GM03348 (cell line): ENCODE data around the gene CMIP.

Experiments
- DNase-seq: peaks from one replicate; pipeline ENCODE4 v3.0.0; 2012; ENCODE audit warnings: low spot score

CMIP gene

DNA sequence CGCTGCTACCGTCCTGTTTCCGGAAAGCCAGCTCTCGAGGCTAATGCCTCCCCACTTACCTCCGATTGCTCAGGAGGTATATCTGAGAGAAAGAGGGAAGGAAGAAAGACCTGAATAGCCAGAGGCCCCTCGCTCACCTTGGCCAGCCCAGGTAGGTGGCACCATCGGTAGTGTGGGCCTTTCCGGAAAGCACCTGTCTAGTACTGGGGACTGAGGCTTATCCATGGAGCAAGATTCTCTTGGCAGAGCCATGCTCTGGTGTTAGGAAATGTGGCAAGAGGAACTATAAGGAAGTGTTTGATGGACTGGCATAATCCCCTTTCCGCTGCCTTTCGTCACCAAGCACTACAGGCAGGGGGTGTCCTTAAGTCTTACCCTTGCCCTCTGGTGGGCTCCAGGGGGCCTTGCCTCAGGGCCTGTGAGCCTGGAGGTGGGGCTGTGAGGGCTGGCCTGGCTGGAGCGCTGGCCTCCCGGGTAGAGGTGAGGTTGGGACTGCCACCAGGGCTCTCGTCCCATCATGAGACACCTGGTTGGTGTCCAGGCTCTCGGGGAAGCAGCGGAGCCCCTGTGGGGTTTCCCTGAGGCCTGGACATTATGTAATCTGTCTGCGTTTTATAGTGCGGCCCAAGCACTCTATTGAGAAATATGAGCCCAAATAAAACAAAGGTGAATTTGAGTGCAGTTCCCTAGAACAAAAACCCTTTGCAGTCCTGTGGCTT lies 2.9 kb downstream of the CMIP start:
- DNase-seq: no peak

DNA sequence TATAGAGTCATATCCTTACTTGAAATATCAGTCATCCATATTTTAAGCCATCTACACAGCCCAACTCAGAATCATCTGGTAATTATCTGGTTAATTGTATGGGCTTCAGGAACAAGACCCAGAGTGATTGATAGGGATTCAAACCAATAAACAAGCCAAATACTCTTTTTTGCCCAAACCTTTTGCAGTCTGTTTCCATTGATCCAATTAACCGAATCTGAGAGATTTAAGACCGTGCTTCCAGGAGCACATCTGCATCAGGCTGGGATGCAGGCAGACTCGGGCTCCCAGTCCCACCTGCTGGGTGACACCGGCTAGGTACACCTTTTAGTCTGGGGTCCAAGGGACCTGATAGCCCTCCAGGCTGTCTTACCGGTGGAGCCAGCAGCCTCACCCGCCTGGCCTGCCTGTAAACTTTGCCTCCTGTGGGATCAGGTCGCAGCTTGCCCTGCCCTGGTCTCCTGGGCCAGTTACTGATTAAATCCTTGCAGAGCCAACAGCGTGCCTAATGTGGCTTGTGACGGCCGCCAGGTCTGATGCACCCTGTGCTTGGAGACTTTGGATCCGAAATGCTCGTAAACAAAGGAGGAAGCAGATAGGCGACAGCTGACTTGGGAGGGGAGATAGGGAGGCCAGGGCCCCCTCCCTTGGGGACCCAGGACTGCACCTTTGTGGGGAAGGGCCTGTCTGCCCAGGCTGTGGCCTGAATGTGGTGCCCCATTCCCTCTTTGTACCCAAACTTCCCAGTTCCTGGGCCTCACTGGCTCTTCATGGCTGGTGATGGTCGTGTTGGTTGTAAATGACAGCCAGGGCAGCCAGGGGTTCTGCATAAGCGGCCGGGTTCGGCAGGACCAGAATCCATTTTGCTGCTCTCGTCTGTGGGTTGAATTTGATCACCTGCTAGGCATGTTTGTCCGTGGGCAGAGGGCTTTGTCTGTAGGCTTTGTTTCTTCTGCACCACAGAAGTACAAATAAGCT lies 3.8 kb downstream of the CMIP start:
- DNase-seq: no peak

DNA sequence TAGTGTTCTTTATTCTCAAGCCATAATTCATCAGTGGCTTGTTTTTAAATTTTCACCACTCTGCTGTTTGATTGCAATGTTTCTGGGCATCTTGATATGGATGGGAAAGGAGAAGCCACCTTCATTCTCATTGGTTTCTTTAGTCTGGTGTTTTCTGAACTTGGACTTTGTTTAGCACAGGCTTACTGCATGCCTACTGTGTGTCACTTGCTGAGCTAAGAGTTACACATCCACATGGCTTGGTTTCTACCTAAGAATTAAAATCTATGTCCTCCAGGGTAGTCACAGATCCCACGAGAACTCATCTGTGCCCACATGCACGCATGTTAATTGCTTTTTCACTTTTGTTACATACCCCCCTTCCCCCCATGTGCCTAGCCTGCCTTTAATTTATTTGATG lies 4.6 kb downstream of the CMIP start:
- DNase-seq: no peak

DNA sequence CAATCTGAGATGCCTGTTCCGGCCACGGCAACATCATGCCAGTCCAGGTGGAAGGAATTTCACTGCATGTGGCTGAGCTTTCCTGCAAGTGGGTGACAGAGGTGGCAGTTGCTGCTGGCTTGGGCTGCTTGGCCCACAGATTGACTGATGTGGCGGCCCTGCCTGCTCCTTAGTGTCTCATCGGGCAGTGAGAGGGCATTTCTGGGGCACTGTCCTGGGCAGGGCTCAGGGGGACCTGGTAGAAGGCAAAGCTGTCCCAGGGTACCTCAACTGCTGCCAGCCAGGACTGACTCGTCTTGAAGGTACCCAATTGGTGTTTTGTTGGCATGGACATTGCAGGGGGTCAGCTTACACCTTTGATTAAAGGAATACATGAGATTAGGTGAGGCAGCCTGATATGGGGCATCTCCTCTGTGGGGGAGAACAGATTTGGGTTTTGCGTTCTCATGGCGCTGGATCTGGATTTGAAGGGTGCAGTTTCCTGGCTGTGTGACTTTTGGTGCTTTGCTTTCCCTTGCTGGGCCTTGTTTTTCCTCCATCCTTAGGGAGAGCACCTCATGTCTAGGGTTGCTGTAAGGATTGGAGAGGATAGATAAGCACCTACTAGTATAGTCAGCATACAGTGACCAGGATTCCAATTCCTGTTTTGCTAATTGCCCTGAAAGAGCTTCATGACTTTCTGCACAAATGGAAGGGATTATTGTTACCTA lies 5.4 kb downstream of the CMIP start:
- DNase-seq: no peak

DNA sequence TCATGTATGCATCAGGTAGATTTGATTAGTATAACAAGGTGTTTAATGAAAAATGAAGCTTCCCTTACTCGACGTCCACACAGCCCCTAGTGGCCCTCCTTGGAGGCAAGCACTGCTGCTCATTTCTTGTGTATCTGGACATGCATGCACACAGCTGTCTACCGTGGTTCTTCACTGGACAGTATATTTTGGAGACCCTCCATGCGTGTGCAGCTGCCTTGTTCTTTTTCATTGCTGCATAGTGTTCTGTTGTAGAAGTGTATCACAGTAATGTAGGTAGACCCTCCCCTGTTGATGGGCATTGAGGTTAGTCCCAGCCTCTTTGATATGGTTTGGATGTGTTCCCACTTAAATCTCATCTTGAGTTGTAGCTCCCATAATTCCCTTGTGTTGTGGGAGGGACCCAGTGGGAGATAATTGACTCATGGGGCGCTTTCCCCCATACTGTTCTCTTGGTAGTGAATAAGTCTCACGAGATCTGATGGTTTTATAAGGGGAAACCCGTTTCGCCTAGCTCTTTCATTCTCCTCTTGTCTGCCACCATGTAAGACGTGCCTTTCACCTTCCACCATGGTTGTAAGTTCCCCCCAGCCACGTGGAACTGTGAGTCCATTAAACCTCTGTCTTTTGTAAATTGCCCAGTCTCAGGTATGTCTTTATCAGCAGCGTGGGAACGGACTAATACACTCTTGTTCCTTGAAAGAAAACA lies 6.3 kb downstream of the CMIP start:
- no peak for DNase-seq

DNA sequence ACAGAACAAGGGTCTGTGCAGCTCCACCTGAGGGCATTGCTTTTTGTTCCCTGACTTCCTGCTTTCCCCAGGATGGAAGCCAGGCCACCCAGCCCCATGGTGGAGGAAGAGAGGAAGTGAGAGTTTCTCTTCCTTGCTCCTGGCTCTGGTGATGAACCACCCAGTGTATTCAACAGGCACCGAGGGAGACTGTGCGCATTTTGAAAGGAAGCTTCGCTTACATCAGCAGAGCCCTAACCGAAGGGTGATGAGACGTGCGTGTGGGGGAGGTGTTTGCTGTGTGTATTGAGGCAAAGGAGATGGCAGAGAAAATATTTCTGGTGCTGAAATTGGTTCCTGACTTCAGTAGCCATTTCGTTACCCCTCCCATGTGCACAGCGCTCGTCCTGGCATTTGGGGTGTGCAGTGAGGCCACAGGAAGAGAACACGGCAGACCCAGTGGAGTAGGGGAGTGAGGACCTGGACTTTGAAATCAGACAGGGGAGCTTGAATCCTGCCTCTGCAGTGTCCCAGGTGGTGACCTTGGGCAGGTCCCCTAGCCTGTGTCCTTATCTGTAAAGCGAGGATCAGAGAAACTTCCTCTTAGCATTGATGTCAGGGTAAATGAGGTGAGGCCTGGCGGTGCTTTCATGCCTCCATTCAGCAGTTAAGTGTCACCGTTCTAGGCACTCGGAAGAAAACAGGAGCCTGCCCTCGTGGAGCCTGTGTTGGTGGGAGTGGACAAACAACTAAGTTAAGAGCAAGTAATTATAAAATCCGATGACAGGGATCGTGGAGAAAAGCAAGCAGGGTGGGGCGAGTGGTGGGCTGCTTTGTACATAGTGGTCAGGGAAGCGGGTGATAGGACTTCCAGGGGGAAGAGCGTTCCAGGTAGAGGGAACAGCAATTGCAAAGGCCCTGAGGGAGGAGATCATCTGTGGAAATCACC lies 7.4 kb downstream of the CMIP start:
- no peak for DNase-seq

DNA sequence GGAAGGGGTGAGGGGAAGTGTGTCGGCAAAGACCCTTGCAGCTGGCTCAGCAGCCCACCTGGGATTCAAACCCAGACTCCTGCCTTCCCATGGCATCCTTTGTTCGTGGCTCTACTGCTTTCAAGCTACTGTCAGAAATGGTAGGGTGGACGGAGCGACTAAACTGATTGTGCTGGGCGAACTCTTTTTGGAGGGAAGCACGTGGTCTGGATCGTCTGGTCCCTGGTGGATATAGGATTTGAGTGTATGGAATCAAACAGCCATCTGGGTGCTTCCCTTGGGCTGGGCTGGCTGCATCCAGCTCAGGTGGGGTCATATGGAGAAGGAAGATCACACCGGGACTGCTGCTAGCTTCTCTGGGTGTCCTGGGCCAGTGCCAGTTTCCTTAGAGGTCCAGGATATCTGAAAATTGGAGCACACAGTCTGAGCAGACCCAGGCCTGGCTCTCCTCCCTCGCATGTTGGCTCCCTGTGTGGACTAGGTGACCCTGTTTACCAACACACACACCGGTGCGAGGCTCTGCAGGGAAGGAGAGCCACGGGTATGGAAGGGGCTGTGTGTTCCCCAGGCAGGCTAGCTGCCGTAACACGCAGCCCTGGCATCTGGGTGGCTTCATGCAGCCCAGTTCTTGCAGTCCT lies 8.6 kb downstream of the CMIP start:
- no peak for DNase-seq

DNA sequence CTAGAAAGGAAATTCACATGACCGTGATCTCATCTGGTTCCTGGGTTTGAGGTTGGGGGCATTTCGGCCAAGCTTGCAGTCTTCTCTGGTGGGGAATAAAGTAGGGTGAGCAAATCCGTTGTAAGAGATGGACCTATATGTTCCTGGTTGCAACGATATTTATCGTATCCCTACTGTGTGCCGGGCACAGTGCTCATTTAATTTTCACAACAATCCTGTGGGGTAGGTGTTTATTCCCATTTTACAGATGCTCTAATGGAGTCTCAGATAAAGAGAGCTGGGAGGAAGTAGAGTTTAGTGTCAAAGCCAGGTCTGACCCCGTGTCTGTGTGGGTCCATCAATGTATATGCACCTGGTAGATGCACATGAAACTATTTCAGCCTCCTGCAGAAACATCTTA lies 9.4 kb downstream of the CMIP start:
- no peak for DNase-seq

DNA sequence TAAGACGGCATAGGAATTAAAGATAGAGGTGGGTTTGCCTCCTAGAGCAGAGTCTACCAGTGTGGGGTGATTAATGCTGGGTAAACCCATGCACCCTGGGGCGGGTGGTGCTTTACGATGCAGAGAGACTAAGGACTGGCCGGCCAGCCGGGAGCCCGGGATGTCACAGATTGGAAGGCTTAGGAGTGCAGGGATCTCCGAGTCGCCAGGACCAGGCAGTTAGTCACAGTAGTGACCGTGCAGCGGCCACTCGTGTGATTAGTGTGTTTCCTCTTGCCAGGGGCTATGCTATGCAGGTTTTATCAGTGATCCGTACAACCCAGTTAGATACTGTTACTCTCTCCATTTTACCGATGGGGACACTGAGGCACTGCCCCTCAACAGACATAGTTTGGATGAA lies 10.4 kb downstream of the CMIP start:
- no peak for DNase-seq

DNA sequence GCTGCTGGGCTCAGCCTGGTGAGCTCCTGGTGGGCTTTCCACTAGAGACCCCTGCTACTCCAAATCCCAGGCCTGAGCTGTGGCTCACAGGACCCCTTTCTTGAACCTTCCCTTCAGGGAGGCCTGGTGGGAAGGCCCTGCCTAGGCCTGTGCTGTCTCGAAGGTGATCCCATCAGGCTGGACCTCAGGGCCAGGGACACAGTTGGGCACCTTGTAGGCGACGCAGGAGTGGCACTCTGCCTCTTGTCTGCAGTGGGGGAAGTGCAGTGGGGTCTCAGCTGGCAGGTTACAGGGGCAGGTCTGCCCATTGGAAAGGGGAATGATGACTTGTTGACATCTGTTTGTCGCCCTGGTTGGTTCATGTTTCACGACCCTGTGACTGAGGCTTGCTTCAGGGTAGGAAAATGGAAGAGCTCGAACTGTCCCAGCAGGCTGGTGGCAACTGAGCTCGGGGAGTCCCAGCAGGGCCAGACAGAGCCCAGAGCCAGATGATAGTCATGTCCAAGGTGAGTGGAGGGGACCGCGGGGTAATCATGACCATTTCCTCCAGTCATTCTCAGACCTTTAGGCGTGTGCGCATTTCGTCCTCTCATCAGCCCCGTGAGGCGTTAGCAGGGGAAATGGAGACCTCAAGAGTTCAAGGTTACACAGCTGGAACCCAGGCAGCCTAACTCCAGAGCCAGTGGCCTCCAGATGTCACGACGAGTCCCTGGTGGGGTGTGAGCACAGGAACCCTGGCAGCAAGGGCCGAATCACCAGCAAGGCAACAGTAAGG lies 11.3 kb downstream of the CMIP start:
- no peak for DNase-seq

DNA sequence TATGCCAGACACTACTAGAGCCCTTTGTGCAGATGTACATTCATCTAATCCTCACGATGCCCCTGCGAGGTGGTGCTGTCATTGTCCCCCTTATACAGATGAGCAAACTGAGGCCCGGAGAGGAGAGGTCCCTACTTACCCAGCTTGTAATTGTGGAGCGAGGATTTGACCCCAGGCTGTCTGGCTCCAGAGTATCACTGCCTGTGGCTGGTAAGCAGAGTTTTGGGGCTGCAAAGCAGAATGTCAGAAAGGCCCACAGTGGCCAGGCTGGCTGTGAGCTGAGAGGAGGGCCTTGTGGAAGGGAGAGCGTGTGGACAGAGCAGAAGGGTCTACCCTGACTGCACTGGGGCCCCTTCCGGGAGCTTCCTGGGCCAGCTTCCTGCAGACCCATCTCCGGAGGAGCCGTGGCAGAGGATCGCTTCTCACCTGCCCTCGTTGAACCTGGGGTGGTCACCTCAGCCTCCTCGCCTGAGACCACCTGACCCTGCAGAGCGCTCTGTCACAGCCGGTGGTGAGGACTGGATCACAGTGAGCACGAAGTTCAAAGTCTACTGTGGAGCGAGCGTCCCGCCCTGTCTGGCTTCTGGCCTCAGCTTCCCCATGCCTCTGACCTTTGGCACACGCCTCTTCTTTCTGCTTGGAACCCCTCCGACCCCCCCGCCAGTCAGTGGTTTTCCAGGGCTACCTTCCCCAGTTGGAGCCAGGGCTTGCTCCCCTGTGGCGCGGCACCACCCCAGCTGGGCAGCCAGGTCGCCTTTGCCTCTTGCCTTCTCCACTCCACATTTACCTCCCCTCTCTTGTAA lies 12.1 kb downstream of the CMIP start:
- no peak for DNase-seq

DNA sequence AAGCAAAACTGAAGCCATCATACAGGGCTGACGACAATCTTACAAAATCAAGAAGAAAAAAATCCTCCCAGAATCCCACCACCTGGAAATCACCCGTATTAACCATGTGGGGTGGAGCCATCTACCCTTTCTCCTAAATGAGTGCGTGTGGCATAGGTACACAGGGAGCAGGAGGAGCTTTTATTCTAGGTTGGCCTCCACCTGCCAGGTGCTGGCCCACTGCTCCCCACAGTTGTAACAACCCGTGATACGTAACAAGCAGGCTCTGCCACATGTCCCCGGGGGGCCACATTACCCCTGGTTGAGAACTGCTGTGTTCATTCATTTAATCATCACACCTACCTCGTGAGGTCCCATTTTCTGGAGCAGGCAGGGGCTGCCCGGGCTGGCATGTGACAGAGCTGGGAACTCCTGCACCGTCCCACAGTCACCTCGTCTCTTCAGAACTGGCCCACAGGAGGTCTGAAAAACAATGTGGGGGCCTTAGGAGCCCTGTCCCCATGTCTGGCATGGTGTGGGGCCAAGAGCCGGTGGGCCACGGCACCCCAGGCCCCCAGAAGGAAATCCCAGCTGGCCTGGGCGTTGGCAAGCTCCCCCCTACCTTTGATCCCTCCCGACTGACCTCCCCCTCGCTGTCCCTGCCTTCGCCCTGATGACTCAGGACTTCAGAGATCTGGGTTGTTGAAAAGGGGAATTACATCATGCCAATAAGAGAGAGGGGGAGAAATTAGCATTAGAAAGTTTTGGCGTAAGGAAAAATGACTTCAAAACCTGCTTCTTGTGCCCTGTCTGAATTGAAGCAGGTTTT lies 12.9 kb downstream of the CMIP start:
- DNase-seq: peak; percentile 94

DNA sequence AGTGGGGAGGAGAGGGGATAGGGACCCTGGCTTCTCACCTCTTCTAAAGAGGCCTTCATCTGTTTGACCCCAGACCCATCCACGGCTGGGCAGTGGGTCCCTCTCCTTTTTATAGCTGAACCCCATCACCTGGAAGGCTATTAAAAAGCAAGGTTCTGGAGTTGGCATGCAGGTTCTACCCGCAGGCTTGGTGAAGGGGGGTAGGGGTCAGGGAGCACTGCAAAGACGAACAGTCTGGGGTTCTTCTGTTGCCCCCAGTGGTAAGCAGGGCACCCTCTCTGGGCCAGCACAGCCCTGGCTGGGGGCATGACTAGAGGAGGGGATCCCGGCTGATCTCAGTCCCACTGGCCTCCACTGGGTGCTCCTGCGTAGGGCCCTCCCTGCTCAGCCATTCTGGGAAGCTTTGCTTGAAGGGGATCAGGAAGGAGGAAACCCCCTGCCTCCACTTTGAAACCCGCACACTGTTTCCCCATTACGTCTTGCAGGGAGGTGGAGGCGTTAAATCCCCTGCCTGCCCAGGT lies 13.6 kb downstream of the CMIP start:
- no peak for DNase-seq

DNA sequence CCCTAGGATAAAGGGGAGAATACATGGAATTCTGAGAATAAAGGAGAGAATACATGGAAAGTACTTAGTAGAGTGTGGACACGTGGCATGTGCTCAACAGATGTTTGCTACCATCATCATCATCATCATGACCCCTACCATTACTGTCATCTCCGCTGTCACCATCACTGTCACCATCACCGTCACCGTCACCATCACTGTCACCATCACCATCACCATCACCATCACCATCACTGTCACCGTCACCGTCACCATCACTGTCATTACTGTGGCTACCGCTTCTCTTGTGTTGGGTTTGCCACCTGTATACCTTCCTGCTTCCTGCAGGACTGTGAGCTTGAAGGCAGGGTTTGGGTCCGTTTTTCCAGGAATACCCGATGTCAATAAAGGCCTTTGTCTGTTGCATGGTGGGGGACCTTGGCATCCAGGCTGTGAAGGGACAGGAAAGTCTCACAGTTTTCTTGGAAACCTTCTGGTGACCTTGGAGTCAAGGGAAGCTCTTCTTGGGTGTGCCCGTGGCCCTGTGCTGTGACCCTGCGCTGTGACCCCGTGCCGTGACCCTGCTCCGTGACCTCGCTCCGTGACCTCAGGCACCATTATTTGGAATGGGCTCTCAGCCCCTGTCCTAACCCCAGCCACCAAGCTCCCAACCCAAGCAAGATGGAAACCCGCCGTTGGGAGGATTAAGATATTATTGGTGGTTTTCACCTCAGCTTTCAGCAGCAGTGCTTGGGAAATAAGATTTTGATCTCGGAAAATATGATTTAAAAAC lies 14.4 kb downstream of the CMIP start:
- DNase-seq: no peak

DNA sequence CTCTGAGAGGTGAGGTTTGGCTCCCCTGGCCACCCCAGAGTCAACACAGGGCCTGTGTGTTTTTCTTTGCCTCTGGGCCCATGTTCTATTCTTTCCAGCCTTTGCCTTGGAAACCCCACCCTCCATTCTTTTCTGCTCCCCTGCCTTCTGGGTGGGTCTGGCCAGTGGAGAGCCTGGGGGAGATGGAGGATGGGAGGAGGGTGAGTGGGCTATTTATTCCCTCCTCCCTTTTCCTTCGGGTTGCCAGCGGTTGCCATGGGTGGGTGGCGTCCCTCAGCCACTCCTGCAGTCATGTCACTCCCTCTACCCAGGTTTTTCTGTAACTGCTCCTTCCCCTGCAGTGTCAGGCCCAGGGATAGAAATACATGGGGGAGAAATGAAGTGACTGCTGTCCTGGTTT lies 15.5 kb downstream of the CMIP start:
- DNase-seq: no peak

DNA sequence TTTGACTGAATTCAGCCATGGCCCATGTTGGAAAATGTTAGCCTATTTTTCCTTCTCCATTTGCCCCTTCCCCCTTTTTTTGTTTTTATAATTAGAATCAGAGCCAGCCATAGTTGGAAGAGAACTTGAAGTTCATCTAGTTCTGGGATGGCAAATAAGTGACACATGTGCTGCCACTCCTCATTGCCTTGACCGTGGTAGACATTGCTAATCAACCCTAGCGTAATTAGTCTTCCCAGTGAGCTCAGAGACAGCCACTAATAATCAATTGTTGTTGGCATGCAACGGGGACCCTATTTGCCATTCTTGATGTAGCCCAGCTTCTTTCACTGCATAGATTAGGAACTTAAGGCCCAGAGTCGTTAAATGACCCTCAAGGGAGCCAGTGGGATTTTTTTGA lies 16.6 kb downstream of the CMIP start:
- no peak for DNase-seq

DNA sequence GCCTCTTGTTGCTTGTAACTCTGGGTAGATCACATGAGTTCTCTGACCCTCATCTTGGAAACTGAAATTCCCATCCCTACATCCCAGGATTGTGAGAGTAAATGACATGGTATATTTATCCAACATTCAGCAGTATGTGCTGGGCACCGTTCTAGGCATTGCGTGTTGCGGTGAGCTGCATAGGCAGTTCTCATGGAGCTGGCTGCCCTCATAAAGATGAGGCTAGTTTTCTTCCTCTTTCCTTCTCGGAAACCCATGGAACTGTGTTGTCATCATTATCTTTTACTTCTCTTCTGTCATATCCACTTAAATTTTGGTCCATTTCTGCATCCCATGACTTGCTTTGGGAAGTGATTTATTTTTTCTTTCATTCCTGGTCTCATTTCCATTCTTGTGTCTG lies 17.2 kb downstream of the CMIP start:
- no peak for DNase-seq
